IPS DF 4.7 (cell line): ENCODE measurements around the gene MAPKAPK5.
"Not testable (repeated sequence)": the region's sequence is repeated elsewhere in the genome, so short reads cannot be mapped to it uniquely, and the experiment has no call there.

Source experiments
- DNase-seq: peaks from one replicate; pipeline ENCODE4 v3.0.0-alpha.2; 2013; ENCODE audit warnings: low spot score; ENCODE audit errors: extremely low read depth

Gene MAPKAPK5

GRCh38 chr12:111827907-111828306 lies 14.1 kb upstream of the MAPKAPK5 start:
- no peak for DNase-seq

GRCh38 chr12:111828338-111828979 lies 13.6 kb upstream of the MAPKAPK5 start:
- DNase-seq: no peak

- DNase-seq: not testable (repeated sequence)
Measured at GRCh38 chr12:111829635-111830034, 12.4 kb upstream of the MAPKAPK5 start.

GRCh38 chr12:111834740-111835386 lies 7.2 kb upstream of the MAPKAPK5 start:
- DNase-seq: not testable (repeated sequence)

GRCh38 chr12:111835531-111836181 lies 6.4 kb upstream of the MAPKAPK5 start:
- DNase-seq: not testable (repeated sequence)

GRCh38 chr12:111838353-111838752 lies 3.7 kb upstream of the MAPKAPK5 start:
- DNase-seq: no peak

GRCh38 chr12:111840807-111841206 lies 1.2 kb upstream of the MAPKAPK5 start:
- no peak for DNase-seq

- no peak for DNase-seq
Measured at GRCh38 chr12:111841236-111841749, 735 bp upstream of the MAPKAPK5 start.

- DNase-seq: no peak
Measured at GRCh38 chr12:111842556-111843396, 748 bp downstream of the MAPKAPK5 start.

- no peak for DNase-seq
Measured at GRCh38 chr12:111846016-111846415, 4.0 kb downstream of the MAPKAPK5 start.

- DNase-seq: no peak
Measured at GRCh38 chr12:111850526-111850925, 8.5 kb downstream of the MAPKAPK5 start.

- no peak for DNase-seq
Measured at GRCh38 chr12:111858186-111858585, 16.2 kb downstream of the MAPKAPK5 start.

- DNase-seq: no peak
Measured at GRCh38 chr12:111858778-111859177, 16.8 kb downstream of the MAPKAPK5 start.

GRCh38 chr12:111864913-111865312 lies 22.9 kb downstream of the MAPKAPK5 start:
- DNase-seq: no peak

GRCh38 chr12:111867531-111867930 lies 25.5 kb downstream of the MAPKAPK5 start:
- no peak for DNase-seq

- DNase-seq: peak; percentile 74
Measured at GRCh38 chr12:111868676-111869588, 26.9 kb downstream of the MAPKAPK5 start.

- DNase-seq: no peak
Measured at GRCh38 chr12:111869671-111870070, 27.6 kb downstream of the MAPKAPK5 start.

- no peak for DNase-seq
Measured at GRCh38 chr12:111870216-111870615, 28.2 kb downstream of the MAPKAPK5 start.

GRCh38 chr12:111870706-111871105 lies 28.7 kb downstream of the MAPKAPK5 start:
- DNase-seq: no peak

- DNase-seq: no peak
Measured at GRCh38 chr12:111873113-111873512, 31.1 kb downstream of the MAPKAPK5 start.
